GM12873 (cell line): Measurements from ENCODE around the gene PTPN14.

ENCODE experiments used
- CTCF ChIP-seq: IDR thresholded peaks from 2 replicates; pipeline ENCODE4 v1.5.1; 2012; ENCODE audit warnings: low read depth, mild to moderate bottlenecking, moderate library complexity, low read length, control low read depth; ENCODE audit not compliant: insufficient read depth; ENCODE audit errors: missing control alignments

PTPN14 gene

GRCh38 chr1:214369364-214369763, 182.0 kb downstream of the PTPN14 start:
- no peak for TF ChIP-seq CTCF

- no peak for TF ChIP-seq CTCF
Measured at GRCh38 chr1:214367841-214368240, 183.6 kb downstream of the PTPN14 start.

GRCh38 chr1:214364786-214365295, 186.6 kb downstream of the PTPN14 start:
- TF ChIP-seq CTCF: no peak

GRCh38 chr1:214364386-214364785, 187.0 kb downstream of the PTPN14 start:
- TF ChIP-seq CTCF: no peak

- no peak for TF ChIP-seq CTCF
Measured at GRCh38 chr1:214363386-214363785, 188.0 kb downstream of the PTPN14 start.

- TF ChIP-seq CTCF: no peak
Measured at GRCh38 chr1:214362188-214362882, 189.1 kb downstream of the PTPN14 start.

GRCh38 chr1:214361636-214362035, 189.8 kb downstream of the PTPN14 start:
- no peak for TF ChIP-seq CTCF
